ENCODE results near the gene RCOR3.
A peak's percentile ranks its signal among the peaks of the same experiment; 100 is the strongest.
"Not testable (repeated sequence)": the region's sequence is repeated elsewhere in the genome, so short reads cannot be mapped to it uniquely, and the experiment has no call there.

RCOR3 gene

GRCh38 chr1:211258756-211259637 lies at the start of gene RCOR3:
RCOR3 (plus strand) TSS chr1:211259366; CDS start chr1:211259561, 195 bp downstream.
- peak; percentile 92 for DNase-seq

- DNase-seq: no peak
These were observed 49.1 kb upstream of the RCOR3 start for GRCh38 chr1:211210052-211210451.

GRCh38 chr1:211210965-211211364 lies 48.2 kb upstream of the RCOR3 start:
- no peak for DNase-seq

- DNase-seq: no peak
These were observed 45.5 kb upstream of the RCOR3 start for GRCh38 chr1:211213702-211214101.

GRCh38 chr1:211215577-211215976 lies 43.6 kb upstream of the RCOR3 start:
- DNase-seq: no peak

GRCh38 chr1:211217392-211217791 lies 41.8 kb upstream of the RCOR3 start:
- no peak for DNase-seq

- not testable (repeated sequence) for DNase-seq
These were observed 36.5 kb upstream of the RCOR3 start for GRCh38 chr1:211222469-211223234.

- DNase-seq: peak; percentile 39
These were observed 30.4 kb upstream of the RCOR3 start for GRCh38 chr1:211228573-211229364.

- DNase-seq: no peak
These were observed 29.8 kb upstream of the RCOR3 start for GRCh38 chr1:211229365-211229759.

- DNase-seq: no peak
These were observed 27.3 kb upstream of the RCOR3 start for GRCh38 chr1:211231873-211232272.

- DNase-seq: no peak
These were observed 22.4 kb upstream of the RCOR3 start for GRCh38 chr1:211236633-211237320.

- no peak for DNase-seq
These were observed 21.6 kb upstream of the RCOR3 start for GRCh38 chr1:211237579-211237978.

- DNase-seq: not testable (repeated sequence)
These were observed 18.6 kb upstream of the RCOR3 start for GRCh38 chr1:211240567-211240966.

- no peak for DNase-seq
These were observed 18.1 kb upstream of the RCOR3 start for GRCh38 chr1:211241071-211241470.

- DNase-seq: not testable (repeated sequence)
These were observed 15.5 kb upstream of the RCOR3 start for GRCh38 chr1:211243639-211244038.

- not testable (repeated sequence) for DNase-seq
These were observed 12.6 kb upstream of the RCOR3 start for GRCh38 chr1:211246583-211246982.

GRCh38 chr1:211247921-211248320 lies 11.2 kb upstream of the RCOR3 start:
- no peak for DNase-seq

GRCh38 chr1:211249611-211250010 lies 9.6 kb upstream of the RCOR3 start:
- DNase-seq: not testable (repeated sequence)

- DNase-seq: no peak
These were observed 1.3 kb upstream of the RCOR3 start for GRCh38 chr1:211257826-211258225.

- DNase-seq: peak; percentile 69
These were observed 833 bp upstream of the RCOR3 start for GRCh38 chr1:211258310-211258755.

GRCh38 chr1:211259638-211260126 lies 516 bp downstream of the RCOR3 start:
- DNase-seq: peak; percentile 56

All from stimulated activated CD4-positive, alpha-beta T cell treated with anti-CD3 and anti-CD28 coated beads, Interleukin-4, amount 100 ng/mL, for 24 hours (primary cell).